Endothelial cell (in vitro differentiated cells): Measurements from ENCODE around the gene PCYOX1L. TPM values are rescaled to one million over a fixed set of nuclear protein-coding genes. Genes with fewer than 3 reads are reported as not detected.

Experiments used
- DNase-seq: peaks from one replicate; pipeline ENCODE4 v3.0.0; 2021; ENCODE audit warnings: low spot score
- H3K27ac Mint-ChIP-seq: one replicate; pipeline ENCODE4 v1.8.0; 2021; ENCODE audit warnings: mixed read lengths, inconsistent platforms; ENCODE audit not compliant: unreplicated experiment
- H3K27me3 Mint-ChIP-seq: one replicate; pipeline ENCODE4 v1.8.0; 2021; ENCODE audit warnings: mild to moderate bottlenecking, moderate library complexity, mixed read lengths, inconsistent platforms; ENCODE audit not compliant: unreplicated experiment
- H3K36me3 Mint-ChIP-seq: one replicate; pipeline ENCODE4 v1.8.0; 2021; ENCODE audit warnings: mild to moderate bottlenecking, low read depth, mixed read lengths, inconsistent platforms; ENCODE audit not compliant: unreplicated experiment
- H3K4me1 Mint-ChIP-seq: one replicate; pipeline ENCODE4 v1.8.0; 2021; ENCODE audit warnings: mild to moderate bottlenecking, mixed read lengths, inconsistent platforms; ENCODE audit not compliant: unreplicated experiment
- H3K4me3 Mint-ChIP-seq: one replicate; pipeline ENCODE4 v1.8.0; 2021; ENCODE audit warnings: mild to moderate bottlenecking, mixed read lengths, inconsistent platforms; ENCODE audit not compliant: unreplicated experiment
- H3K9me3 Mint-ChIP-seq: one replicate; pipeline ENCODE4 v1.8.0; 2021; ENCODE audit warnings: mixed read lengths, inconsistent platforms; ENCODE audit not compliant: unreplicated experiment
- CTCF ChIP-seq: fragments of 200-600 bp; sonication (generic); IDR thresholded peaks from one replicate; pipeline ENCODE4 v1.5.0; 2021; ENCODE audit warnings: antibody characterized with exemption; ENCODE audit not compliant: unreplicated experiment
- total RNA-seq: library from RNA; stranded (reverse); fragmentation: NEBNext Ultra II Directional; extraction: Animal tissue kit (Norgen Biotek cat#: 25700); gene quantifications from one replicate; pipeline ENCODE4 v1.2.1, GENCODE V29; 2021; ENCODE audit not compliant: unreplicated experiment

Gene PCYOX1L
- total RNA-seq, 1 donor from 2014 or later, result 18.3 TPM

GRCh38 chr5:149352169-149352568 lies 5.7 kb upstream of the PCYOX1L start:
- H3K27ac Mint-ChIP-seq, result no peak overlapping the region
- H3K27me3 Mint-ChIP-seq, result peaks cover 5% of the 10 kb centered on the region
- TF ChIP-seq CTCF, result no peak
- H3K4me3 Mint-ChIP-seq, result no peak overlapping the region
- H3K4me1 Mint-ChIP-seq, result peaks cover 21% of the 10 kb centered on the region
- H3K9me3 Mint-ChIP-seq, result no peaks in the 10 kb centered on the region
- peaks cover 45% of the 10 kb centered on the region for H3K36me3 Mint-ChIP-seq
- no peak for DNase-seq

GRCh38 chr5:149353911-149354310 lies 3.9 kb upstream of the PCYOX1L start:
- Mint-ChIP-seq H3K27ac (no peak overlapping the region), H3K27me3 (peaks cover 5% of the 10 kb centered on the region), H3K4me3 (no peak overlapping the region), H3K4me1 (peaks cover 14% of the 10 kb centered on the region), H3K36me3 (peaks cover 38% of the 10 kb centered on the region), H3K9me3 (no peaks in the 10 kb centered on the region)
- no peak for DNase-seq
- no peak for TF ChIP-seq CTCF

- Mint-ChIP-seq H3K27ac (no peak overlapping the region), H3K9me3 (no peaks in the 10 kb centered on the region), H3K4me3 (no peak overlapping the region), H3K4me1 (peaks cover 12% of the 10 kb centered on the region), H3K36me3 (peaks cover 26% of the 10 kb centered on the region), H3K27me3 (peaks cover 3% of the 10 kb centered on the region)
- no peak for DNase-seq
- TF ChIP-seq CTCF, result no peak
Observed at GRCh38 chr5:149355688-149356087, 2.2 kb upstream of the PCYOX1L start.

- Mint-ChIP-seq H3K4me3 (no peak overlapping the region), H3K36me3 (peaks cover 22% of the 10 kb centered on the region), H3K4me1 (peaks cover 15% of the 10 kb centered on the region), H3K9me3 (no peaks in the 10 kb centered on the region), H3K27ac (no peak overlapping the region), H3K27me3 (peaks cover 3% of the 10 kb centered on the region)
- no peak for TF ChIP-seq CTCF
- no peak for DNase-seq
Observed at GRCh38 chr5:149356391-149356790, 1.5 kb upstream of the PCYOX1L start.

GRCh38 chr5:149358294-149358651 lies 427 bp downstream of the PCYOX1L start:
- H3K27ac Mint-ChIP-seq, result peak overlapping the region; percentile 48
- peak overlapping the region; percentile 95 for H3K4me3 Mint-ChIP-seq
- peaks cover 11% of the 10 kb centered on the region for H3K36me3 Mint-ChIP-seq
- peaks cover 5% of the 10 kb centered on the region for H3K27me3 Mint-ChIP-seq
- H3K9me3 Mint-ChIP-seq, result no peaks in the 10 kb centered on the region
- peaks cover 15% of the 10 kb centered on the region for H3K4me1 Mint-ChIP-seq
- TF ChIP-seq CTCF, result no peak
- peak; percentile 18 for DNase-seq
